ENCODE data around the gene SNRPD3. TPM values are rescaled to one million over a fixed set of nuclear protein-coding genes. Genes with fewer than 3 reads are reported as not detected.
A peak's percentile ranks its signal among the peaks of the same experiment; 100 is the strongest.

SNRPD3 gene
- polyA plus RNA-seq, 1 of the 3 experiments (the other 2 are of a cell fraction): 177 TPM

- TF ChIP-seq ZBTB33 (IDR thresholded peaks at IDR 0.05; ENCODE audit: borderline replicate concordance, low read depth) (no peak), TEAD4 (IDR thresholded peaks at IDR 0.05; ENCODE audit: borderline replicate concordance, insufficient read depth) (peak; percentile 64; the same call in 1 of the 2 replicates), MXI1 (IDR thresholded peaks at IDR 0.05; ENCODE audit: low read depth, low read length) (no peak), CTCF (IDR thresholded peaks at IDR 0.05) (0 out of 2 replicates have a peak, but pooled peaks have one; percentile 15), ELF1 (IDR thresholded peaks at IDR 0.05) (no peak), CHD2 (IDR thresholded peaks at IDR 0.05; ENCODE audit: low read length, partially characterized antibody) (no peak), IRF3 (IDR thresholded peaks at IDR 0.05; ENCODE audit: low read depth, low read length) (no peak), NFIC (IDR thresholded peaks at IDR 0.05; ENCODE audit: borderline replicate concordance) (peak; percentile 76), FOSL2 (IDR thresholded peaks at IDR 0.05; ENCODE audit: borderline replicate concordance, low read depth) (peak; percentile 10; the same call in 1 of the 2 replicates), FOXM1 (IDR thresholded peaks at IDR 0.05; ENCODE audit: low read depth) (no peak), RXRA (IDR thresholded peaks at IDR 0.05; ENCODE audit: borderline replicate concordance, low read depth) (no peak), SIN3A (IDR thresholded peaks at IDR 0.05; ENCODE audit: borderline replicate concordance, low read depth, low read length) (no peak)
Observed at GRCh38 chr22:24516301-24516737, 39.5 kb upstream of the SNRPD3 start (continued).

GRCh38 chr22:24517446-24517845 is 38.4 kb upstream of the SNRPD3 start:
- ChIA-PET POLR2A (no interaction called here), CTCF (interaction anchor here (1.0 to 1.2 kb wide), 2 partner anchors 12 to 30 kb away, joined by 3 to 5 read pairs; no protein-coding TSS in a partner anchor)
- no peak overlapping the region for H3K9ac ChIP-seq
- no peaks in the 10 kb centered on the region for H4K20me1 ChIP-seq (ENCODE audit: insufficient read depth)
- no peaks in the 10 kb centered on the region for H3K9me3 ChIP-seq
- no CpG with 5 or more reads among the region's 2 CpGs for WGBS (ENCODE audit: low lambda C conversion rate)
- H3K4me2 ChIP-seq: no peak overlapping the region
- H3K9me2 ChIP-seq: no peaks in the 10 kb centered on the region
- no peak overlapping the region for H3K4me3 ChIP-seq (ENCODE audit: low read depth in 2 of 2, low read length in 1 of 2)
- H3K4me1 ChIP-seq (ENCODE audit: control insufficient read depth in 1 of 2, insufficient read depth in 2 of 2, low read depth in 1 of 2, low read length in 1 of 2): peaks cover 13 to 23% of the 10 kb centered on the region in 2 experiments; a peak in 3 of 4 replicates
- H3K79me2 ChIP-seq (ENCODE audit: insufficient read depth): no peaks in the 10 kb centered on the region
- no peaks in the 10 kb centered on the region for H3K27me3 ChIP-seq (ENCODE audit: insufficient read depth)
- no peak for DNase-seq
- H3K27ac ChIP-seq (ENCODE audit: low read depth in 2 of 2, low read length in 1 of 2): no peak overlapping the region
- H3K36me3 ChIP-seq (replicated peaks in 1 of 2; ENCODE audit: control insufficient read depth in 1 of 2, insufficient read depth in 2 of 2, low read length in 1 of 2): no peaks in the 10 kb centered on the region
- no peak overlapping the region for H2AFZ ChIP-seq (ENCODE audit: low read depth)
- H3F3A ChIP-seq (replicated peaks; ENCODE audit: insufficient read depth): peaks cover 12% of the 10 kb centered on the region
- TF ChIP-seq JUND (IDR thresholded peaks at IDR 0.05) (no peak), SMC3 (IDR thresholded peaks at IDR 0.05; ENCODE audit: low read depth, low read length) (no peak), RXRA (IDR thresholded peaks at IDR 0.05; ENCODE audit: borderline replicate concordance, low read depth) (no peak), USF1 (IDR thresholded peaks at IDR 0.05; ENCODE audit: borderline replicate concordance, low read depth) (no peak), ZBTB33 (IDR thresholded peaks at IDR 0.05; ENCODE audit: borderline replicate concordance, low read depth) (no peak), NFIC (IDR thresholded peaks at IDR 0.05; ENCODE audit: borderline replicate concordance) (no peak), CHD2 (IDR thresholded peaks at IDR 0.05; ENCODE audit: low read length, partially characterized antibody) (no peak), YY1 (IDR thresholded peaks at IDR 0.05; ENCODE audit: low read depth) (no peak), NRF1 (IDR thresholded peaks at IDR 0.05; ENCODE audit: low read depth, low read length) (no peak), POLR2AphosphoS5 (IDR thresholded peaks at IDR 0.05; ENCODE audit: low read depth, low read length) (no peak), RAD21 (IDR thresholded peaks at IDR 0.05; ENCODE audit: low read length) (no peak), EP300 (IDR thresholded peaks at IDR 0.05; ENCODE audit: borderline replicate concordance in 1 of 2, low read depth in 1 of 2, low read length in 1 of 2) (no peak), MAX (IDR thresholded peaks at IDR 0.05; ENCODE audit: low read depth) (no peak), RCOR1 (IDR thresholded peaks at IDR 0.05; ENCODE audit: low read length) (no peak), TCF12 (IDR thresholded peaks at IDR 0.05) (no peak), TAF1 (IDR thresholded peaks at IDR 0.05; ENCODE audit: borderline replicate concordance, low read depth, low read length) (no peak)
